ENCODE data around the gene MTMR1.
A peak's percentile ranks its signal among the peaks of the same experiment; 100 is the strongest.

Gene MTMR1

GRCh38 chrX:150763303-150763797 lies 70.2 kb downstream of the MTMR1 start:
- DNase-seq: no peak

GRCh38 chrX:150763810-150764209 lies 70.6 kb downstream of the MTMR1 start:
- DNase-seq: no peak

GRCh38 chrX:150765237-150765636 lies 72.0 kb downstream of the MTMR1 start:
- DNase-seq: no peak

GRCh38 chrX:150765782-150766350 lies 72.7 kb downstream of the MTMR1 start:
- no peak for DNase-seq

- DNase-seq: no peak
Observed at GRCh38 chrX:150766351-150767044, 73.3 kb downstream of the MTMR1 start.

- DNase-seq: peak; percentile 6
Observed at GRCh38 chrX:150767045-150767395, 73.8 kb downstream of the MTMR1 start.

- peak; percentile 79 for DNase-seq
Observed at GRCh38 chrX:150767475-150768131, 74.4 kb downstream of the MTMR1 start.

GRCh38 chrX:150768132-150768485 lies 74.9 kb downstream of the MTMR1 start:
- DNase-seq: no peak

GRCh38 chrX:150768580-150769190 lies 75.5 kb downstream of the MTMR1 start:
- no peak for DNase-seq

- no peak for DNase-seq
Observed at GRCh38 chrX:150769408-150769807, 76.2 kb downstream of the MTMR1 start.

- DNase-seq: no peak
Observed at GRCh38 chrX:150770623-150771022, 77.4 kb downstream of the MTMR1 start.

GRCh38 chrX:150771116-150771515 lies 77.9 kb downstream of the MTMR1 start:
- no peak for DNase-seq

- peak; percentile 43 for DNase-seq
Observed at GRCh38 chrX:150772150-150772970, 79.2 kb downstream of the MTMR1 start.

- no peak for DNase-seq
Observed at GRCh38 chrX:150773117-150773516, 79.9 kb downstream of the MTMR1 start.

- DNase-seq: no peak
Observed at GRCh38 chrX:150773634-150774033, 80.4 kb downstream of the MTMR1 start.

- no peak for DNase-seq
Observed at GRCh38 chrX:150774798-150775568, 81.8 kb downstream of the MTMR1 start.

- DNase-seq: no peak
Observed at GRCh38 chrX:150775569-150776350, 82.6 kb downstream of the MTMR1 start.

GRCh38 chrX:150777328-150777992 lies 84.3 kb downstream of the MTMR1 start:
- DNase-seq: no peak

- peak; percentile 45 for DNase-seq
Observed at GRCh38 chrX:150779385-150779784, 86.2 kb downstream of the MTMR1 start.

GRCh38 chrX:150781677-150782076 lies 88.5 kb downstream of the MTMR1 start:
- no peak for DNase-seq

GRCh38 chrX:150790021-150790420 lies 96.8 kb downstream of the MTMR1 start:
- DNase-seq: no peak

All from inflammatory macrophage treated with lipopolysaccharide for 4 hours (primary cell).